DND-41 (cell line): ENCODE data around the gene PRPF39.

ENCODE experiments used
- EZH2 ChIP-seq: IDR thresholded peaks from 3 replicates; pipeline ENCODE4 v1.6.1; 2012; ENCODE audit warnings: borderline replicate concordance, low read depth, mild to moderate bottlenecking, moderate library complexity, low read length, inconsistent platforms; ENCODE audit not compliant: severe bottlenecking
- TF ChIP-seq, protein P1 (sequence below): IDR thresholded peaks from 2 replicates; pipeline ENCODE4 v1.5.1; 2012; ENCODE audit warnings: borderline replicate concordance, low read length, moderate library complexity, mild to moderate bottlenecking; ENCODE audit not compliant: poor library complexity, severe bottlenecking; ENCODE audit errors: extremely low read depth

DNA sequence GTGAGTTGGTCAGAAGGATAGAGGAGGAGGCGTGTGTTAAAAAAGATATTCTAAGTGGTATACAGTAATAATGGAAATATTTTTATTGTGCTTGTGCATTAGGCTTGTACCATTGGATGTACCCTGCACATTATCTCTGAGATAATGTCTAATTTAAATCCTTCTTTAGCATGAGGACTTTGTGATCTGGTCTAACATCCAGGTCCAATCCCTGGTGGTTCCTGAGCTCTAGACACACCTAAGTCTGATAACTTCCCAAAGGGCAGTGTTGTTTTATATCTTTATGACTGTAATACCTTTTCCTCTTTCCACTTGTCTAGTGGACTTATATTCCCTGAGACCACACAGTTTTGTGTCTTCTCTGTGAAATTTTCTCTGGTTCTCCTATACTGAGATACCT, 20.6 kb downstream of the PRPF39 start:
- TF ChIP-seq, protein P1, sequence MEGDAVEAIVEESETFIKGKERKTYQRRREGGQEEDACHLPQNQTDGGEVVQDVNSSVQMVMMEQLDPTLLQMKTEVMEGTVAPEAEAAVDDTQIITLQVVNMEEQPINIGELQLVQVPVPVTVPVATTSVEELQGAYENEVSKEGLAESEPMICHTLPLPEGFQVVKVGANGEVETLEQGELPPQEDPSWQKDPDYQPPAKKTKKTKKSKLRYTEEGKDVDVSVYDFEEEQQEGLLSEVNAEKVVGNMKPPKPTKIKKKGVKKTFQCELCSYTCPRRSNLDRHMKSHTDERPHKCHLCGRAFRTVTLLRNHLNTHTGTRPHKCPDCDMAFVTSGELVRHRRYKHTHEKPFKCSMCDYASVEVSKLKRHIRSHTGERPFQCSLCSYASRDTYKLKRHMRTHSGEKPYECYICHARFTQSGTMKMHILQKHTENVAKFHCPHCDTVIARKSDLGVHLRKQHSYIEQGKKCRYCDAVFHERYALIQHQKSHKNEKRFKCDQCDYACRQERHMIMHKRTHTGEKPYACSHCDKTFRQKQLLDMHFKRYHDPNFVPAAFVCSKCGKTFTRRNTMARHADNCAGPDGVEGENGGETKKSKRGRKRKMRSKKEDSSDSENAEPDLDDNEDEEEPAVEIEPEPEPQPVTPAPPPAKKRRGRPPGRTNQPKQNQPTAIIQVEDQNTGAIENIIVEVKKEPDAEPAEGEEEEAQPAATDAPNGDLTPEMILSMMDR, result no peak
- no peak for TF ChIP-seq EZH2
